H1 (cell line): ENCODE data around the gene ANXA8. TPM values are rescaled to one million over a fixed set of nuclear protein-coding genes. Genes with fewer than 3 reads are reported as not detected.

ENCODE experiments used
- CTCF ChIA-PET: fragments of 300-600 bp; sonication (Branson Sonifier 250); formaldehyde crosslinking; loops from one replicate; lab custom pipeline; 2021; ENCODE audit not compliant: partially characterized antibody; lab: Charles Lee
- POLR2A ChIA-PET: fragments of 300-600 bp; sonication (Branson Sonifier 250); formaldehyde crosslinking; loops from one replicate; lab custom pipeline; 2021; ENCODE audit warnings: inconsistent platforms; ENCODE audit not compliant: partially characterized antibody; lab: Charles Lee
- DNase-seq, 2 experiments: peaks; one replicate each; pipeline versions ENCODE4 v3.0.0 to v3.0.0-alpha.2; 2010 to 2022; ENCODE audit warnings: low spot score in 2 of 2, low read depth in 1 of 2, mixed read lengths in 1 of 2
- FAIRE-seq: peaks from 2 replicates; lab custom pipeline; 2011; peaks lifted over from hg19 to GRCh38; lab: Jason Lieb, UNC
- H2AFZ ChIP-seq: 2 replicates; pipeline ENCODE4 v1.8.1; 2012; ENCODE audit warnings: low read length, inconsistent platforms
- H2AK5ac ChIP-seq: 2 replicates; pipeline ENCODE4 v1.6.1; 2013; ENCODE audit warnings: low read depth, low read length
- H2BK120ac ChIP-seq: replicated peaks from 2 replicates; pipeline ENCODE3; 2013; ENCODE audit warnings: low read depth, low read length, inconsistent platforms
- H2BK12ac ChIP-seq: 2 replicates; pipeline ENCODE4 v1.6.1; 2013; ENCODE audit warnings: low read depth, low read length
- H2BK15ac ChIP-seq: 2 replicates; pipeline ENCODE4 v1.6.1; 2013; ENCODE audit warnings: low read length
- H2BK20ac ChIP-seq: 2 replicates; pipeline ENCODE4 v1.6.1; 2013; ENCODE audit warnings: low read length
- H2BK5ac ChIP-seq: 2 replicates; pipeline ENCODE4 v1.6.1; 2013; ENCODE audit warnings: low read depth, low read length
- H3K14ac ChIP-seq: 2 replicates; pipeline ENCODE4 v1.6.1; 2013; ENCODE audit warnings: inconsistent platforms; ENCODE audit not compliant: insufficient read length
- H3K18ac ChIP-seq: 2 replicates; pipeline ENCODE4 v1.6.1; 2013; ENCODE audit warnings: low read length; ENCODE audit errors: extremely low read depth
- H3K23ac ChIP-seq: 2 replicates; pipeline ENCODE4 v1.6.1; 2013; ENCODE audit warnings: inconsistent platforms; ENCODE audit not compliant: insufficient read length
- H3K23me2 ChIP-seq: 2 replicates; pipeline ENCODE4 v1.6.1; 2013; ENCODE audit warnings: low read depth, low read length
- H3K27ac ChIP-seq: 2 replicates; pipeline ENCODE4 v1.6.1; 2011; ENCODE audit warnings: low read depth, low read length, inconsistent platforms
- H3K27me3 ChIP-seq, 4 experiments: replicated peaks in 1 of 4; 1 replicate in 1 of 4; 2 replicates in 3 of 4; pipeline versions ENCODE4 v1.6.1 to v1.8.1; 2011 to 2013; ENCODE audit warnings: low read length in 3 of 4, mild to moderate bottlenecking in 3 of 4, inconsistent platforms in 2 of 4, mixed read lengths in 2 of 4, moderate library complexity in 1 of 4; ENCODE audit not compliant: control insufficient read depth in 3 of 4, insufficient read depth in 3 of 4; ENCODE audit errors: extremely low read depth in 1 of 4
- H3K36me3 ChIP-seq, 4 experiments: 2 replicates each; pipeline versions ENCODE4 v1.6.1 to v1.8.1; 2011 to 2013; ENCODE audit warnings: mild to moderate bottlenecking in 4 of 4, low read length in 3 of 4, moderate library complexity in 2 of 4, control low read depth in 1 of 4, inconsistent platforms in 1 of 4; ENCODE audit not compliant: insufficient read depth in 4 of 4, control insufficient read depth in 2 of 4
- H3K4ac ChIP-seq: replicated peaks from 2 replicates; pipeline ENCODE3; 2013; ENCODE audit warnings: low read length, low read depth, mixed read lengths, inconsistent platforms; ENCODE audit not compliant: insufficient read length
- H3K4me1 ChIP-seq, 4 experiments: replicated peaks in 1 of 4; 1 replicate in 1 of 4; 2 replicates in 3 of 4; pipeline versions ENCODE4 v1.6.1 to v1.8.1; 2011 to 2013; ENCODE audit warnings: low read length in 3 of 4, inconsistent platforms in 2 of 4, mixed read lengths in 1 of 4; ENCODE audit not compliant: insufficient read depth in 4 of 4, control insufficient read depth in 3 of 4
- H3K4me2 ChIP-seq, 2 experiments: 2 replicates each; pipeline versions ENCODE4 v1.6.1 to v1.8.1; 2011 to 2013; ENCODE audit warnings: low read depth in 2 of 2, low read length in 2 of 2, control low read depth in 1 of 2, inconsistent platforms in 1 of 2, mild to moderate bottlenecking in 1 of 2; ENCODE audit not compliant: insufficient read depth in 1 of 2
- H3K4me3 ChIP-seq, 4 experiments: fragments of 200-600, 300-600 bp in 1 of 4; sonication (generic), shearing (Covaris generic), sonication (Bioruptor Twin) in 1 of 4; 2 replicates each; pipeline versions ENCODE4 v1.5.1 to v1.8.1; 2011 to 2016; ENCODE audit warnings: low read length in 4 of 4, low read depth in 3 of 4, control low read depth in 2 of 4, inconsistent platforms in 2 of 4, mild to moderate bottlenecking in 2 of 4, mixed read lengths in 1 of 4, moderate library complexity in 1 of 4; ENCODE audit not compliant: insufficient read depth in 2 of 4; ENCODE audit errors: extremely low read depth in 1 of 4
- H3K56ac ChIP-seq: replicated peaks from 2 replicates; pipeline ENCODE3; 2013; ENCODE audit warnings: low read depth, mild to moderate bottlenecking, mixed read lengths, low read length, inconsistent platforms; ENCODE audit not compliant: insufficient read length
- H3K79me1 ChIP-seq: 2 replicates; pipeline ENCODE4 v1.6.1; 2013; ENCODE audit warnings: low read depth, low read length, control low read depth
- H3K79me2 ChIP-seq, 2 experiments: 2 replicates each; pipeline versions ENCODE4 v1.6.1 to v1.8.1; 2012 to 2013; ENCODE audit warnings: low read length in 2 of 2, mild to moderate bottlenecking in 2 of 2, inconsistent platforms in 1 of 2; ENCODE audit not compliant: insufficient read depth in 2 of 2, control insufficient read depth in 1 of 2
- H3K9ac ChIP-seq, 4 experiments: replicated peaks in 1 of 4; 1 replicate in 1 of 4; 2 replicates in 3 of 4; pipeline versions ENCODE4 v1.6.1 to v1.8.1; 2011 to 2013; ENCODE audit warnings: low read depth in 3 of 4, low read length in 3 of 4, control low read depth in 2 of 4, mild to moderate bottlenecking in 2 of 4, moderate library complexity in 2 of 4, inconsistent platforms in 1 of 4; ENCODE audit errors: extremely low read depth in 1 of 4
- H3K9me3 ChIP-seq, 2 experiments: 2 replicates each; pipeline versions ENCODE4 v1.6.1 to v1.8.1; 2012 to 2013; ENCODE audit warnings: mild to moderate bottlenecking in 2 of 2, moderate library complexity in 2 of 2, control low read depth in 1 of 2, inconsistent platforms in 1 of 2, low read depth in 1 of 2, low read length in 1 of 2, mixed read lengths in 1 of 2; ENCODE audit not compliant: insufficient read depth in 2 of 2
- H4K20me1 ChIP-seq, 2 experiments: replicated peaks in 1 of 2; 2 replicates each; pipeline versions ENCODE3 to v1.8.1; 2011 to 2013; ENCODE audit warnings: inconsistent platforms in 2 of 2, low read length in 2 of 2, mild to moderate bottlenecking in 1 of 2; ENCODE audit not compliant: insufficient read depth in 2 of 2, control insufficient read depth in 1 of 2
- H4K5ac ChIP-seq: 2 replicates; pipeline ENCODE4 v1.6.1; 2013; ENCODE audit warnings: low read length, low read depth, mixed read lengths, inconsistent platforms; ENCODE audit not compliant: insufficient read length
- H4K8ac ChIP-seq: 2 replicates; pipeline ENCODE4 v1.8.0; 2013; ENCODE audit warnings: mild to moderate bottlenecking, moderate library complexity, low read length, inconsistent platforms; ENCODE audit not compliant: insufficient read depth; ENCODE audit errors: extremely low read depth
- H4K91ac ChIP-seq: replicated peaks from 2 replicates; pipeline ENCODE3; 2013; ENCODE audit warnings: low read length, mixed read lengths, inconsistent platforms; ENCODE audit not compliant: insufficient read length
- KDM5A ChIP-seq: fragments of 200-600 bp; IDR thresholded peaks from 2 replicates; pipeline ENCODE4 v1.7.1; 2012; ENCODE audit warnings: mild to moderate bottlenecking, low read length, inconsistent platforms, mixed read lengths
- NANOG ChIP-seq: IDR thresholded peaks from 2 replicates; pipeline ENCODE4 v1.6.1; 2011; ENCODE audit warnings: low read length, low read depth, mild to moderate bottlenecking, inconsistent platforms; ENCODE audit not compliant: insufficient read depth, poor library complexity, severe bottlenecking
- POU5F1 ChIP-seq: IDR thresholded peaks from 2 replicates; pipeline ENCODE4 v1.6.1; 2011; ENCODE audit warnings: low read depth, mild to moderate bottlenecking, low read length, moderate library complexity
- RNF2 ChIP-seq: fragments of 200-900, 300-1000 bp; sonication (generic); IDR thresholded peaks from 2 replicates; pipeline ENCODE4 v1.7.1; 2016; ENCODE audit warnings: borderline replicate concordance, low read depth, mild to moderate bottlenecking, antibody characterized with exemption, low read length; ENCODE audit not compliant: poor library complexity, severe bottlenecking; ENCODE audit errors: missing control alignments
- RXRA ChIP-seq: IDR thresholded peaks from 2 replicates; pipeline ENCODE4 v1.6.1; 2011; ENCODE audit warnings: low read depth, mild to moderate bottlenecking, low read length, moderate library complexity; ENCODE audit not compliant: insufficient read depth
- SIRT6 ChIP-seq: IDR thresholded peaks from one replicate; pipeline ENCODE4 v1.7.1; 2012; ENCODE audit warnings: low read length, inconsistent platforms
- SP1 ChIP-seq: IDR thresholded peaks from 2 replicates; pipeline ENCODE4 v1.6.1; 2011; ENCODE audit warnings: low read depth, low read length
- SP2 ChIP-seq: IDR thresholded peaks from 2 replicates; pipeline ENCODE4 v1.6.1; 2012; ENCODE audit warnings: mild to moderate bottlenecking, low read length, inconsistent platforms
- TAF7 ChIP-seq: optimal IDR thresholded peaks from 2 replicates; pipeline ENCODE3; 2011; ENCODE audit warnings: low read depth, mild to moderate bottlenecking, inconsistent platforms, low read length, moderate library complexity, borderline replicate concordance
- WGBS, 2 experiments: shearing (Covaris generic) in 1 of 2; methylation state at CpG; one replicate each; pipeline versions ENCODE4 v1.1.6 to v1.1.7; 2013 to 2015; ENCODE audit warnings: low lambda C conversion rate in 2 of 2, mixed read lengths in 2 of 2, inconsistent platforms in 1 of 2, low coverage in 1 of 2, missing lambda C conversion rate in 1 of 2; ENCODE audit not compliant: insufficient replicate concordance in 2 of 2, insufficient coverage in 1 of 2, insufficient read length in 1 of 2; ENCODE audit errors: extremely low coverage in 1 of 2, missing lambda C conversion rate in 1 of 2; 5-methylcytosine and 5-hydroxymethylcytosine counted together
- polyA plus RNA-seq, 7 experiments: library from polyadenylated mRNA; depleted of rRNA in 3 of 7; stranded (reverse) in 5 of 7; unstranded in 2 of 7; fragments of >200 nt in 5 of 7; fragments of 200-250 nt in 2 of 7; gene quantifications; 1 replicate in 5 of 7; 2 replicates in 1 of 7; 4 replicates in 1 of 7; pipeline versions ENCODE4 v1.2.1 to v1.2.3, GENCODE V29; 2011 to 2013; ENCODE audit warnings: missing spikeins in 2 of 7, mixed read lengths in 2 of 7
- total RNA-seq: library from RNA; stranded (reverse); fragmentation: NEBNext Ultra II Directional; extraction: Animal tissue kit (Norgen Biotek cat#: 25700); gene quantifications from 2 replicates; pipeline ENCODE4 v1.2.1, GENCODE V29; 2021

ANXA8 gene
- total and polyA plus RNA-seq, 2 of the 8 experiments (the other 6 are each of a cell fraction or from before 2014, with no cell fraction given): 0.15 TPM; not detected in 1

GRCh38 chr10:47457826-47458225, 26.1 kb downstream of the ANXA8 start:
- Histone ChIP-seq H3K14ac (no peak overlapping the region), H3K79me2 (no peaks in the 10 kb centered on the region), H2BK120ac (no peak overlapping the region), H3K4me1 (no peaks in the 10 kb centered on the region), H4K20me1 (no peaks in the 10 kb centered on the region), H3K79me1 (no peaks in the 10 kb centered on the region), H3K23me2 (peaks cover 2% of the 10 kb centered on the region; the same call in 1 of the 2 replicates), H3K27me3 (no peaks in the 10 kb centered on the region), H3K23ac (no peak overlapping the region), H2BK12ac (no peak overlapping the region), H3K4me3 (no peak overlapping the region), H2AK5ac (no peak overlapping the region), H3K18ac (no peak overlapping the region), H2BK5ac (no peak overlapping the region), H3K4me2 (no peak overlapping the region), H2BK15ac (no peak overlapping the region), H3K9me3 (no peaks in the 10 kb centered on the region), H4K8ac (no peak overlapping the region), H4K91ac (no peak overlapping the region), H4K5ac (no peak overlapping the region), H2AFZ (no peak overlapping the region), H3K4ac (no peak overlapping the region), H3K56ac (no peak overlapping the region), H3K27ac (no peak overlapping the region), H2BK20ac (no peak overlapping the region), H3K36me3 (no peaks in the 10 kb centered on the region), H3K9ac (no peak overlapping the region)
- CTCF ChIA-PET: interaction anchor here (1.3 kb wide), 1 partner anchor 18 kb away, joined by 4 read pairs; no protein-coding TSS in a partner anchor
- DNase-seq: peak in 1 of 2 experiments; percentile 10
- TF ChIP-seq RXRA (no peak), SP2 (no peak), NANOG (no peak), SIRT6 (no peak), TAF7 (no peak), SP1 (no peak), RNF2 (no peak), KDM5A (no peak), POU5F1 (no peak)
- POLR2A ChIA-PET: no interaction called here
- WGBS, 2 experiments: 92% methylated on average over 1 of the region's 1 CpG; no CpG with 5 or more reads in 1 of the 2 experiments
- FAIRE-seq: no peak
